Dermis blood vessel endothelial cell (primary cell): ENCODE results near the gene GOLGA7B. TPM values are rescaled to one million over a fixed set of nuclear protein-coding genes. Genes with fewer than 3 reads are reported as not detected.
"Not testable (repeated sequence)": the region's sequence is repeated elsewhere in the genome, so short reads cannot be mapped to it uniquely, and the experiment has no call there.

ENCODE experiments used
- DNase-seq: peaks from one replicate; pipeline ENCODE4 v3.0.0; 2010
- total RNA-seq: library from RNA; depleted of rRNA; stranded (reverse); fragments of >200 nt; gene quantifications from 2 replicates; pipeline ENCODE4 v1.2.3, GENCODE V29; 2014

GOLGA7B gene
- total RNA-seq, 1 donor from 2014 or later: under 0.01 TPM

- no peak for DNase-seq
Observed at GRCh38 chr10:97836446-97836845, 13.2 kb upstream of the GOLGA7B start.

DNA sequence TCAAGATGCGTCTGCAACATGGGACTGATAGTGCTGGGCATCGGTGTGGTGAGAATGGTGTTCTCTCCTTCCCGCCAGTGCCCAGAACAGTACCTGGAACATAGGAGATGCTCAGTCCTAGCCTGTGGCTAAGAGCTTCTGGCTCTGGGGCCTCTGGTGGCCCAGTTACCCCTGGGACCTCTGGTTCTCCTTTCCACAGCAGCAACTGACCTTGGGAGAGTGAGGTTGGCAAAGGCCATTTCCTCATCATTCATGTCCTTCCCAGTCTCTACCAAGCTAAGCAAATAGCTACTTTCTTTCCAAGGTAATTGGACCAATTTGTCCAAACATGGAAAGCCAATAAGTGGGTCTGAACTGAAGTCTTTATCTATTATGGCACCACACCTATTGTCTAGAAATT lies 11.6 kb upstream of the GOLGA7B start:
- no peak for DNase-seq

DNA sequence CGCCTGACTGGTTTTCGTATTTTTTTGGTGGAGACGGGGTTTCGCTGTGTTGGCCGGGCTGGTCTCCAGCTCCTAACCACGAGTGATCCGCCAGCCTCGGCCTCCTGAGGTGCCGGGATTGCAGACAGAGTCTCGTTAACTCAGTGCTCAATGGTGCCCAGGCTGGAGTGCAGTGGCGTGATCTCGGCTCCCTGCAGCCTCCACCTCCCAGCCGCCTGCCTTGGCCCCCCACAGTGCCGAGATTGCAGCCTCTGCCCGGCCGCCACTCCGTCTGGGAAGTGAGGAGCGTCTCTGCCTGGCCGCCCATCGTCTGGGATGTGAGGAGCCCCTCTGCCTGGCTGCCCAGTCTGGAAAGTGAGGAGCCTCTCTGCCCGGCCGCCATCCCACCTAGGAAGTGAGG lies 8.5 kb upstream of the GOLGA7B start:
- not testable (repeated sequence) for DNase-seq

- DNase-seq: not testable (repeated sequence)
Observed at GRCh38 chr10:97842114-97842513, 7.5 kb upstream of the GOLGA7B start.

GRCh38 chr10:97842656-97843280 lies 6.9 kb upstream of the GOLGA7B start:
- no peak for DNase-seq

GRCh38 chr10:97843281-97843671 lies 6.4 kb upstream of the GOLGA7B start:
- DNase-seq: no peak

DNA sequence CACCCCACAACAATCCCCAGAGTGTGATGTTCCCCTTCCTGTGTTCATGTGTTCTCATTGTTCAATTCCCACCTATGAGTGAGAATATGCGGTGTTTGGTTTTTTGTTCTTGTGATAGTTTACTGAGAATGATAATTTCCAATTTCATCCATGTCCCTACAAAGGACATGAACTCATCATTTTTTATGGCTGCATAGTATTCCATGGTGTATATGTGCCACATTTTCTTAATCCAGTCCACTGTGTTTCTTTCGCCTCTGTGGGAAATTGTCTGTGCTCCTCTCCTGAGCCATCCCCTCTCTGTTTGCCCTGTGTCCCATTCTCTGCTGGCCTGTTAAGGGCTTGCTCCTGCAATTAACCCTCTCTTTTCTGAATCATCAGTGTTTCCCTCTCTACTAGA lies 5.7 kb upstream of the GOLGA7B start:
- not testable (repeated sequence) for DNase-seq

DNA sequence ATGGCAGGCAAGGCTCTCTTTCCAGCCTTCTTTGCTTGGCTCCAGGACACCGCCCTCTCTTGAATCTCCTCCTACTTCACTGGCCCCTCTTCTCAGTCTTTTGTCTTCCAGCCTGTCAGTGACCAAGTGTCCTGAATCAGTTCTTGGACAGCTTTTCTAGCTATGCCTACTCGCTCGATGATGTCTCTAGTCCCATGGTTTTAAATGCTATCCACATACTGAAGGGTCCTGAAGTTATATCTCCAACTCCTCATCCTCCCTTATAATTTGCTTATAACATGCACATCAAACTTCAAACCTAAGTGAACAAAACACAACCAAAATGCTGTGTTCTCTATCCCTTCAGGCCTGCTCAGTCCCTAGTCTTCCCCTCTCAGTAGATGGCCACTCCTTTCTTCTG lies 5.0 kb upstream of the GOLGA7B start:
- no peak for DNase-seq

DNA sequence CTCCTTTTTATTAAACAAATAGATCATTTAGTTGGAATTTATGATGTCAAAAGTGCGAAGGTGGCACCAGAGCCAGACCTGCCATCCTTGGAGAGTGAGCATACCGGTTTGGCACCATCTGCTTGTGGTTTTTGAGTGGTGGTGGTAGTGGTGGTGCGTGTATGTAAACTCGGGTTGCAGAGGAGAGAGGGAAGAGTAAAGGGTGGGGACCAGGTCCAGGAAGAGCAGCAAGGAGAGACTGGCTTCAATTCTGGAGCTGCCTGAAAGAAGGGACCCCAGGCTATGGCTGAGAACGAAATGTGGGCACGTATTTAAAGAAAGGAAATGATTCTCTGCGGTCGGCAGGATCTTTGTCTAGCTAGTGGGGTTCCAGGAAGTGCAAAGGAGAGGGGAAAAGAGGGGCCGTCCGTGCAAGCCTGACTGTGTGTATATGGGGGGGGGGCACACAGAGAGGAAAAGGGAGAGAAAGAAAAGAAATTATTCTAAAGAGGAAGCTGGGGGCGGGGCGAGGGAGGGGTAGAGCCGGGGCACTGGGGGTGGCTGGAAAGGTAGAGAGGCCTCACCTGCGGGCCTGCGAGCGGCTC lies 448 bp upstream of the GOLGA7B start:
- DNase-seq: no peak

DNA sequence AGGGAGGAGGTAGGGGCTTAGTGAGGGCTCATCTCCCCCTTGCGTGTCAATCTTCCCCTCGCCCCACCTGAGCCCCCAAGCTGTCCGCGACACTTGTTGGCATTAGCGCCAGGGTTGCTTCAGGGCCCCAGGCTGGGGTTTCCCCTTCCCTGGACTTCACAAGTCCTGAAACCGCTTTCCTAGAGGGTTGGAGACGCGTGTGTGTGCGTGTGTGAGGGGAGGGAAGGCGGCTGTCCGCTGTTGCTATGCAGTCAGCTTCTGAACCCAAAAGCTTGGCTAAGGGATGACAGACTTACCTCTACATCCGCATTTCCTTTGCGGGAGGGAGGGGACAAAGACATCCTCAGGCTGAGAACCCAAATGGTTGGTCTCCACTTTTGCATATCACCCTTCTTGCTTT lies 803 bp downstream of the GOLGA7B start:
- DNase-seq: no peak

DNA sequence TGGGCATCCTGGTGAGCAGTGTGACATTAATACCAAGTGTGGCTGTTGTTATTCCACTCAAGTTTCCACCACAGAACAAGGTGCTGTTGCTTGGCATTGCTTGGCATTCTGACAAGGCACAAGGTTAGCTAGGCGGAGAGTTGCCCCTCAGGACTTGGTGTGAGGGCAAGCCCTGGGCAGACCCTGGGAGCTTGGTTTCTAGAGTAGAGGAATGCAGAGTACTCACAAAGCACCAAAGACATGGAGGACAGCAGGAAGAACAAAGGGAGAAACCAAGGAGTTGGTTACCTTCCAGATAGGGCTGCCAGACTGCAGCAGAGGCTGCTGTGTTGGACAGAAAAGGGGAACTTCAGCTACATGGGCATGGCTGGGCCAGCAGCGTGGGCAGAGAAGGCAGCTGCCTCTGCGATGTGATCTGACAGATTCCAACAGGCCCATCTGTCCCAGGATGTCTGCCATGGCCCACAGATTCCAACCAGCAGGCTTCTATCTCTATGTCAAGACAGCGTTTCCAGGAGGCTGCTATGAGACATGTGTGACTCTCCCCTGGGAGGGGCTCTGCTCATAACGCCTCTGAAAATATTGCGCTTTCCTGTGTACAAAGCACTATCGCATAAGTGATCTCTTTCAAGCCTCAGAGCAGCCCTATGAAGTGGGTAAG lies 1.8 kb downstream of the GOLGA7B start:
- no peak for DNase-seq

DNA sequence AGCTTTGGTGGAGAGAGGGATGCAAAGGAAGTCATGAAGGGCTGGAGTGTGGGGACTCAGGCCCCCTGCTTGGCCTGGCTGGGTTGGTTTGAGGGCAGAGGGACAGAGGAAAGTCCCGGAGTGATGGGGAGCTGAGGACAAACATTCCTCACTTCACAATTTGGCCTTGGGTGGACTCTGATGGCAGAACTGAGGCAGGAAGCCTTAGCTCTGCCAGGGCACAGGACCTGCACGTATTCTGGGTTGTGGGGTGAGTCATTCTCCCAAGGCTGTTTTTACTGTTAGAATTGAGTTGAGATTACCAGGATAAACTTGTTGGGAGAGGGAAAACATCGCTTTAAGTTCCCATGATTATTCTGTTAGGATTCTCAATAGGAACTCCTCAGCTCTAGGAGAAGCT lies 2.6 kb downstream of the GOLGA7B start:
- no peak for DNase-seq

DNA sequence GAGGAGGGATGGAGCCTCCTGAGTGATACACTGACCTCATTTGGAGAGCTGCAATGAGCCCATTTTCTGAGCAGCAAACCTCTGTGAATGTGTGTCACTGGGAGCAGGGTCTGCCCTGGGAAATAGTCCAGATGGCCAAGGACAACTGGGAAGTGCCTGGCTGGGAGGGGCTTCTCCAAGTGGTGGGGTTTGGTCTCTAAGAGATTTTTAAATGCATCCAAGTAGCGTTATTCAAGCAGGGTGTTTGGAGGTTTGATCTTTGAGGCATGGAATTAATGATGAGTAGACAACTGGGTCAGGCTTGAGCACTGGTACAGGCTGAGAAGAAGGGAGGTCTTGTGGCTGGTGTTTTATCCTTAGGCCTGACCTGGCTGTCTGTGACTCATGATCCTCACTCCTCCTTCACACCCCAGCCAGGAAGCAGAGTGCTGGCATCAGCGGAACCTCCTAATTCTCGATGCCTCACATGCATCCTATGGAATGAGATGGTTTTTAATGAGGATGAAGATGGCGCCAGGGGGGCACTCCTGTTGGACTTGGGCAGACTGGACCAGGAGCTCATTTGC lies 3.3 kb downstream of the GOLGA7B start:
- no peak for DNase-seq

DNA sequence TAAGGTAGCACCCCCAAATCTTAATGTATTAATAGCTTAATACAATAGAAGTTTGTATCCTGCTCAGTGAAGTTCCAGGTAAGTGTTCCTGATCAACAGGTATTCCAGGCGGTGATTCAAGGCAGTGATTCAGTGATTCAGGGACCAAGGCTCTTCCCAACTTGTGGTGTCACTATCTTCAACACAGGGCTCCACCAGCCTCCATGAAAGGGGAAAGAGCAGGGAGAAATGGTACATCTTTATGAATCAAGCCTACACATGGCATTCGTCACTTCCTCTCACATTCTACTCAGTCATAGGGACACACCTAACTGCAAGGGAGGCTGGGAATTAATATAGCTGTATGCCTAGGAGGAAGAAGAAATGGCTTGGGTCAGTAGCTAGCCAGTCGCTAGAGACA lies 5.1 kb downstream of the GOLGA7B start:
- DNase-seq: no peak

GRCh38 chr10:97858001-97858439 lies 8.4 kb downstream of the GOLGA7B start:
- no peak for DNase-seq

- no peak for DNase-seq
Observed at GRCh38 chr10:97861097-97861750, 11.6 kb downstream of the GOLGA7B start.

- no peak for DNase-seq
Observed at GRCh38 chr10:97861924-97862323, 12.3 kb downstream of the GOLGA7B start.

DNA sequence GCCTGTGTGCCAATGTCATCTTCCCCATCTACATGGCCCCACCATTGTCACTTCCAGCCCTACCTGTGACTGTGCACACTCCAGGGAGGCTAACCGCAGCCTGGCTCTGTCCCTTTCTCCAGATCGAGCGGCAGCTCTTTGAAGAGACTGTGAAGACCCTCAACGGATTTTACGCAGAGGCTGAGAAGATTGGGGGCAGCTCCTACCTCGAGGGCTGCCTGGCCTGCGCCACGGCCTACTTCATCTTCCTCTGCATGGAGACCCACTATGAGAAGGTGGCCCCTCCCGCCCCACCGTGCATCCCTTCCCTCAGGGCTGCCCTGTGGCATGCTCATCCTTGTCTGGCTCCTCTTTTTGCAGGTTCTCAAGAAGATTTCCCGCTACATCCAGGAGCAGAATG lies 14.2 kb downstream of the GOLGA7B start:
- no peak for DNase-seq

- no peak for DNase-seq
Observed at GRCh38 chr10:97865488-97865887, 15.8 kb downstream of the GOLGA7B start.

DNA sequence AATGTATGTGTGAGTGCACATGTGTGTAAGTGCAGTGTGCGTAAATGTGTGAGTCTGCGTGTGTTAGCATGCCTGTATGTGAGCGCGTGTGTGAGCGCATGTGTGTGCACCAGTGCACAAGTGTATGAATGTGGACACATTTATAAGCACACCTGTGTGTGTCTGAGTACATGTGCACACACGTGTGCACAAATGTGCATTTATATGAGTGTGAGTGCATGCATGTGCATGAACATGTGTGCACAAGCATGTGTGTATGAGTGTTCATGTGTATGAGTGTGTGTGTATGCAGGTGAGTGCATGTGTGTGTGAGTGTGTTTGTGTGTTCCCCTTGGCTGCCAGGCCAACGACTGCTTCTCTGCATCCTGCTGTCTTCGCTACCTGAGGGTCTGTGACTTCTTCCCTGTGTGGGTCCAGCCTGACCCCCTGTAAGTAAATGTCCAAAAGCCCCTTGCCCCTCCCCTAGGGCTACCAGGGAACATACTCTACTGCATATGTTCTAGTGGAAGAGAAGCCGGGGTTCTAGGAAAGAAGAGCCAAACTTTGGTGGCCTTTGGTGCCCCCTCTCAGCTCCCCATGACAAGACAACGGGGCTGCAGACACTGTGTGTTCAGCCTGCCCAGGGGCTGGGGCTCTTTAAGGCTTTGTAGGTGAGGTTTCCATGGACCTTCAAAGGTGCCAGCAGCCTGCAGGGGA lies 17.0 kb downstream of the GOLGA7B start:
- no peak for DNase-seq

DNA sequence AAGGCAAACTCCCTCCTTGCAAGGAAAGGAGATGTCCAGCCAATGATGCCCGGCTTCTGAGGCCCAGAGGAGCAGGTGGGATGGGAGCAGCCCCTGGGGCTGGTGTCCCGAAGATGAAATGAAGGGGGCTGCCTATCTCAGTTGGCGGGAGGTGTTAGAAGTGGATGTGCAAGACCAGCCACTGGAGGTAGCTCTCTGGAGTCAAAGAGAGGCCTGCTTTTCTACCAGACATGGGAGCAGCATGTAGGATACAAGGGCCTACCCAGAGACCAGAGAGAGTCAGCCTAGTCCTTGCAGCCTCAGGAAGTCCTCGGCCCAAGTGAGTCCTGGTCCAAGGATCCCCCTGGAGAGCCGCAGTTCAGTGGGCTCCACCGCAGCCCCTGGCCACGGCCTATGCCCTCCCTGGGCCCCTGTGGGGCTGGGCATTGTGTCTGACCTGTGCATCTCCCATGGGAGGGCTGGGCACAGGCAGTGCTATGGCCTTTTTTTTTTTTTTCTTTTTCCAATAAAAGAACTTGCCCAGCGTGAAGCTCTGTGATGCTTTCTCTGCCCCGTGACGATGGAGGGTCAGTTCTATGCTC lies 17.7 kb downstream of the GOLGA7B start:
- DNase-seq: no peak

DNA sequence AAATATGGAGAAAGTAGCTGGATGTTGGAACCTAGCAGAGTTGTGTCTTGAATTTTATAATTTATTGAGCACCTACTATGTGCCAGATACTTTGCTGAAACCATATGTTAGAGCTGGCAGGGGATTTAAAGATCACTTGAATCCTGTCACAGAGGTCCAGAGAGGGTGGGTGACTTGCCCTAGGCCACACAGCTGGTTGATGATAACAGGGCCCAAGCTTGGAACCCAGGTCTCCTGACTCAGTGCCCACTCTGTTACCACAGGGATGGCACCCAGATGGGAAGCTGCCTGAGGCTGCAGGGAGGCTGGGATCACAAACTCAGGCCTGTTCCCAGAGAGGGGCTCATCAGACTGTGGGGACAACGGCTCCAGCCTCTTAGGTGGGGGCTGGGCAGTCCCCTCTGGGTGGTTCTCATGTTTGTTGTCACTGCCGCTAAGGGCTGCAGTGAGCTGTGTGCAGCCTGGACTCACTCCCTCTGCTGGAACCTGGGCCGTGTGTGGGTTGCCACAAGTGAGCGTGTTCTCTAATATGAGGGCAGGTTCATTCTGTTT lies 18.6 kb downstream of the GOLGA7B start:
- DNase-seq: no peak
